ENCODE results near the gene OR52B2.

DNA sequence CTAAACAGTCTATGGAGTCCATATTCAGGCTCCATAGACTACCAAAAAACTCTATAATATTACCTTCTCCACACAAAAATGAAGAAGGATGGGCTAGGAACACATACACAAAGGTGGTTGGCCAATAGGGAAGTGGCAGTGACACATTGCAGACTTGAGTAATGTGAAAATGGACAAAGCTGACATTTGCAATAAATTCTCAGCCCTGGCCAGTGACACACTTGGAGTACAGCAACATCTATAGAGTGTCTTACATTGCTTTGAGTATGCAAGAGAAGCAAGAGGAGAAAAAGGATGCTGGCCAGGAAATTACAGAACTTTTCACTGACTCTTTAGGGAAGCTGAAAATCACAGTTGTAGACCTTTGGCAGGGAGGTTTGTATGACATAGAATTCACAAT, 21.6 kb upstream of the OR52B2 start:
- TF ChIP-seq, protein P1, sequence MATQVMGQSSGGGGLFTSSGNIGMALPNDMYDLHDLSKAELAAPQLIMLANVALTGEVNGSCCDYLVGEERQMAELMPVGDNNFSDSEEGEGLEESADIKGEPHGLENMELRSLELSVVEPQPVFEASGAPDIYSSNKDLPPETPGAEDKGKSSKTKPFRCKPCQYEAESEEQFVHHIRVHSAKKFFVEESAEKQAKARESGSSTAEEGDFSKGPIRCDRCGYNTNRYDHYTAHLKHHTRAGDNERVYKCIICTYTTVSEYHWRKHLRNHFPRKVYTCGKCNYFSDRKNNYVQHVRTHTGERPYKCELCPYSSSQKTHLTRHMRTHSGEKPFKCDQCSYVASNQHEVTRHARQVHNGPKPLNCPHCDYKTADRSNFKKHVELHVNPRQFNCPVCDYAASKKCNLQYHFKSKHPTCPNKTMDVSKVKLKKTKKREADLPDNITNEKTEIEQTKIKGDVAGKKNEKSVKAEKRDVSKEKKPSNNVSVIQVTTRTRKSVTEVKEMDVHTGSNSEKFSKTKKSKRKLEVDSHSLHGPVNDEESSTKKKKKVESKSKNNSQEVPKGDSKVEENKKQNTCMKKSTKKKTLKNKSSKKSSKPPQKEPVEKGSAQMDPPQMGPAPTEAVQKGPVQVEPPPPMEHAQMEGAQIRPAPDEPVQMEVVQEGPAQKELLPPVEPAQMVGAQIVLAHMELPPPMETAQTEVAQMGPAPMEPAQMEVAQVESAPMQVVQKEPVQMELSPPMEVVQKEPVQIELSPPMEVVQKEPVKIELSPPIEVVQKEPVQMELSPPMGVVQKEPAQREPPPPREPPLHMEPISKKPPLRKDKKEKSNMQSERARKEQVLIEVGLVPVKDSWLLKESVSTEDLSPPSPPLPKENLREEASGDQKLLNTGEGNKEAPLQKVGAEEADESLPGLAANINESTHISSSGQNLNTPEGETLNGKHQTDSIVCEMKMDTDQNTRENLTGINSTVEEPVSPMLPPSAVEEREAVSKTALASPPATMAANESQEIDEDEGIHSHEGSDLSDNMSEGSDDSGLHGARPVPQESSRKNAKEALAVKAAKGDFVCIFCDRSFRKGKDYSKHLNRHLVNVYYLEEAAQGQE (IDR thresholded peaks at IDR 0.05; ENCODE audit: unreplicated experiment), result no peak
- TF ChIP-seq, protein P2, sequence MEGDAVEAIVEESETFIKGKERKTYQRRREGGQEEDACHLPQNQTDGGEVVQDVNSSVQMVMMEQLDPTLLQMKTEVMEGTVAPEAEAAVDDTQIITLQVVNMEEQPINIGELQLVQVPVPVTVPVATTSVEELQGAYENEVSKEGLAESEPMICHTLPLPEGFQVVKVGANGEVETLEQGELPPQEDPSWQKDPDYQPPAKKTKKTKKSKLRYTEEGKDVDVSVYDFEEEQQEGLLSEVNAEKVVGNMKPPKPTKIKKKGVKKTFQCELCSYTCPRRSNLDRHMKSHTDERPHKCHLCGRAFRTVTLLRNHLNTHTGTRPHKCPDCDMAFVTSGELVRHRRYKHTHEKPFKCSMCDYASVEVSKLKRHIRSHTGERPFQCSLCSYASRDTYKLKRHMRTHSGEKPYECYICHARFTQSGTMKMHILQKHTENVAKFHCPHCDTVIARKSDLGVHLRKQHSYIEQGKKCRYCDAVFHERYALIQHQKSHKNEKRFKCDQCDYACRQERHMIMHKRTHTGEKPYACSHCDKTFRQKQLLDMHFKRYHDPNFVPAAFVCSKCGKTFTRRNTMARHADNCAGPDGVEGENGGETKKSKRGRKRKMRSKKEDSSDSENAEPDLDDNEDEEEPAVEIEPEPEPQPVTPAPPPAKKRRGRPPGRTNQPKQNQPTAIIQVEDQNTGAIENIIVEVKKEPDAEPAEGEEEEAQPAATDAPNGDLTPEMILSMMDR (conservative IDR thresholded peaks at IDR 0.05; ENCODE audit: low read depth in 2 of 2), result no peak
- TF ChIP-seq POLR2AphosphoS5 (IDR thresholded peaks at IDR 0.05; ENCODE audit: low read depth), result no peak
